SH-SY5Y (cell line): ENCODE data around the gene GPA33.

Experiments
- GATA2 ChIP-seq: IDR thresholded peaks from 2 replicates; pipeline ENCODE4 v1.6.1; 2011; ENCODE audit warnings: mild to moderate bottlenecking, low read depth, low read length
- GATA3 ChIP-seq: IDR thresholded peaks from 2 replicates; pipeline ENCODE4 v1.6.1; 2011; ENCODE audit warnings: low read depth, mild to moderate bottlenecking, low read length, moderate library complexity

- TF ChIP-seq GATA3 = no peak
- TF ChIP-seq GATA2 = no peak
Observed at GRCh38 chr1:167012570-167012969, 77.6 kb downstream of the GPA33 start.
